T-helper 2 cell treated with Interferon-gamma antibody and Interleukin-4, amounts not matched to agents 5 μg/mL and 100 μg/mL, for 36 hours (primary cell): ENCODE data around the gene CFAP46.
"Not testable (repeated sequence)": the region's sequence is repeated elsewhere in the genome, so short reads cannot be mapped to it uniquely, and the experiment has no call there.

Source experiments
- DNase-seq: peaks from one replicate; pipeline ENCODE4 v3.0.0; 2021; ENCODE audit warnings: low spot score
- H3K27ac Mint-ChIP-seq: one replicate; pipeline ENCODE4 v1.8.0; 2021; ENCODE audit warnings: mild to moderate bottlenecking, mixed read lengths
- H3K27me3 Mint-ChIP-seq: one replicate; pipeline ENCODE4 v1.8.0; 2021; ENCODE audit warnings: low read depth, mixed read lengths
- H3K36me3 Mint-ChIP-seq: one replicate; pipeline ENCODE4 v1.8.0; 2021; ENCODE audit warnings: low read depth, mixed read lengths
- H3K4me1 Mint-ChIP-seq: one replicate; pipeline ENCODE4 v1.8.0; 2021; ENCODE audit warnings: low read depth, mixed read lengths
- H3K4me3 Mint-ChIP-seq: one replicate; pipeline ENCODE4 v1.8.0; 2022; ENCODE audit warnings: mild to moderate bottlenecking, moderate library complexity, mixed read lengths
- H3K9me3 Mint-ChIP-seq: one replicate; pipeline ENCODE4 v1.8.0; 2021; ENCODE audit warnings: mixed read lengths

CFAP46 gene

DNA sequence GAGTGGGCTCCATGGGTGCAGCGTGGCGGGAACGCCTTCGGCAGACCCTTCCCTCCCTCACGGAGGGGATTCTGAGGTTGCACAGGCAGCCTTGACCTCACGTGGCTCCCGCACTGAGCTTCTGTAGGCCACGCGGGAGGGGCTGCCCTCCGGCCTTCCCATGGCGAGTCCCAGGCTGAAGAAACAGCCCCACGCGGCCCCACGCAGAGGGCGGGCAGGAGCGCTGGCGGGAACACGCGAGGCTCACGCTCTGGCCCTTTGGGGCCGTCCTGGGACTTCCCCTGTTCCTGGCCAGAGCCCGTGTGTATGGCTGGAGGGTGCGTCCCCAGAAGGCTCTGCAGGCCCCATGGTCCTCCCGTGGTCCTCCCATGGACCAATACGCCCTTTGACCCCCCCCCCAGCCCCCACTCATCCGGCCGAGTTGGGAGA, 134.7 kb downstream of the CFAP46 start:
- no peak for DNase-seq
- no peaks in the 10 kb centered on the region for H3K4me1 Mint-ChIP-seq
- H3K36me3 Mint-ChIP-seq = no peaks in the 10 kb centered on the region
- H3K27ac Mint-ChIP-seq = no peak overlapping the region
- no peak overlapping the region for H3K4me3 Mint-ChIP-seq
- no peaks in the 10 kb centered on the region for H3K27me3 Mint-ChIP-seq
- H3K9me3 Mint-ChIP-seq = no peaks in the 10 kb centered on the region

DNA sequence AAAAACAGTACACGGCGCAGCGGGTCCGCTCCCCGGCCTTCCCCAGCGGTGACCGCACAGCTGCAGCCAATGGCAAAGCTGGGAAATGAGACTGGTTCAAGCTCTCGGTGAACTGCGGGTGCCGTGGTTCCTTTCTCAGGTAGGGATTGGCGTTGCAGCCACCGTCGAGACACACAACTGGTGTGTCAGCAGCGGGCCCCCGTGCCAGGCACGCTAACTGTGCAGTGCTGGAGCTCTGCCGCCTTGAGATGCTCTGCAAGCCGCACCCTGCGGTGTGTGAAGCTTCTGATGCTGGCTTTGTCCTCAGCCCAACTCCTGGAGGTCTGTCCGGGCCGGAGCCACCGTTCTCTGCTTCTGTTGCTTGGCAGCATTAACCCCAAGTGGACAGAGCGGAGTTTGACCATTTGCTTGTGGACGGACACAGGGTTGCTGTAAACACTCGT, 135.8 kb downstream of the CFAP46 start:
- Mint-ChIP-seq H3K9me3 (no peaks in the 10 kb centered on the region), H3K4me1 (no peaks in the 10 kb centered on the region), H3K4me3 (no peak overlapping the region), H3K36me3 (no peaks in the 10 kb centered on the region), H3K27me3 (no peaks in the 10 kb centered on the region), H3K27ac (no peak overlapping the region)
- no peak for DNase-seq

DNA sequence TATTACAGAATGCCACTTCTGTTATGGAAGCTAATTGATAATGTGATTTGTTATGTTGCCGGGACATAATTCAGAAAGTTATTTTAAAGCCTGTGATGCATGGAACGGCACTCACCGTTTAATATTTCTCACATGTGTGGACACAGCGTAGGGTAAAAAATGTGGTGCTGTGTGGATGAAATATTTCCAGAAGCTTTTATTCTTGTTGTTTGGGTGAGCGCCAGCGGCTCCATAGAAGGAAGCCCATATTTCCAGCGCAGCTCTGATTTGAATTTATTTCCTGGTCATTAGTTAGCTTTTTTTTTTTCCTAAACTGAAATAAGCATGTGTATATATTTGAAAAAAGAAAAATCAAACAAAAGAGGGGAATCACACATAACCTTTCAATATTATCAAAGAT, 136.3 kb downstream of the CFAP46 start:
- Mint-ChIP-seq H3K4me1 (no peaks in the 10 kb centered on the region), H3K36me3 (no peaks in the 10 kb centered on the region), H3K4me3 (no peak overlapping the region), H3K27me3 (no peaks in the 10 kb centered on the region), H3K9me3 (no peaks in the 10 kb centered on the region), H3K27ac (no peak overlapping the region)
- DNase-seq = no peak

DNA sequence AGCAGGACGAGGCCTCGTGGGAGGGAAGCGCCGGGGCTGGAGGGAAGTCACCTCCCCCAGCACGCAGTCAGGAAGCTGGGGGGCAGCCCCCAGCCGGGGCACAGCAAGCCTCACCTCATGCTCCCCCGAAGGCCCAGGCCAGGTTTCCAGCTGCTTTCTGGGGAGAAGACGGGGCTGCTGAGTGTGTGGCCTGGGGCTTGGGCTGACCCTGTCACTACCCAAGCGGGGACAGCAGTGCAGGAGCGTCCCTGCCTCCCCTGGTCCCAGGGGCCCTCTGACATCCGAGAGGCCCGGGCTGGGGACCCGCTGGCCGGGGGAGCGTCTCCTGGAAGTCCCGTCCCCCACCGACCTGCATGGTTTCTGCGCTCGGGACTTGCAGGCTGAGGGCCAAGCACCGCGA, 136.8 kb downstream of the CFAP46 start:
- H3K4me3 Mint-ChIP-seq = no peak overlapping the region
- no peaks in the 10 kb centered on the region for H3K4me1 Mint-ChIP-seq
- H3K27me3 Mint-ChIP-seq = no peaks in the 10 kb centered on the region
- no peak for DNase-seq
- H3K36me3 Mint-ChIP-seq = no peaks in the 10 kb centered on the region
- no peaks in the 10 kb centered on the region for H3K9me3 Mint-ChIP-seq
- H3K27ac Mint-ChIP-seq = no peak overlapping the region

DNA sequence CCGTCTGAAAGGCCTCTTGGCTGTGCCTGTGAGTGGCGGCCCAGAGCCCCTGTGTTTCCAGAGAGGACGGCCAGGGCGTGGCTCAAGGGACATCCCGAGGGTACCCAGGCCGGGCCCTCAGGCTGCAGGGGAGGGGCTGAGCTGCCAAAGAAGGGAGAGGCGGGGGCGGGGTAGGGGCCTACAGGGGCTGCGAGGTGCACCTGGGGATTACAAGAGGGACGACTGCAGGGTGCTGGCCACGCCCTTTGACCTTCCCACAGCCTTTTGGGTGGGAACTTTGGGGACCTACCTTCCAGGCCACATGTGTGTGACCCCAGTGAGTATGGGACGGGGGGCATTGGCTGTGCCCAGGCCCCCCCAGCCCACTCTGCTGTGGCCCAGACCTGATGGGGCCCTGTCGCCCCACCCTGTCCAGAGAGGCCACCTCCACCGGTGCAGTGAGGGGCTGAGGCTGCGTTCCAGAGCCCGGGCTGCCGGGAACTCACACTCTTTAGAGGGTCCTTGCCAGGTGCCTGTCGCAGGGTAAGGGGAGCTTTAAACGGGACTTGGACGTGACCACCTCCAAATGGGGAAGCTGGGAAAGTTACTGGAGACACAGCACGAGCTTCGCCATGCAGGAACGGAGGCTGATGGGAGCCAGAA, 137.5 kb downstream of the CFAP46 start:
- DNase-seq = no peak
- Mint-ChIP-seq H3K4me1 (no peaks in the 10 kb centered on the region), H3K9me3 (no peaks in the 10 kb centered on the region), H3K4me3 (no peak overlapping the region), H3K36me3 (no peaks in the 10 kb centered on the region), H3K27ac (no peak overlapping the region), H3K27me3 (no peaks in the 10 kb centered on the region)

DNA sequence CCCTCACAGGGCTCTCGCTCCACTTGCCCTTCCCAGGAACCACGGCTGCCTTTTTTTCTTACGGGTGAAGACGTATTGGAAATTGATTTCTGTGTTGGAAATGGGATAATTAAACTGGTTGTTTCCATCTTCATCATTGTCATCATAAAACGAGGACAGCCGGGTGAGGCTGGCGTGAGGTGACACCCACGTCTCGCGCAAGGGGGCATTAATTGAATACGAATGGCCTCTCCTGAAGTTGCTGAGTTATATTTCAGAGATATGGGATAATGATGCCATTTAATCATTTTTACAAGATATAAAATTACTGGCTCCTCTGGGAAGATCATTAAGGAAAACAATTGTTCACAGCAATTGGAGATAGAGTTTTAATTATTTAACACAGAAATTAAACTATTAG, 138.1 kb downstream of the CFAP46 start:
- DNase-seq = no peak
- Mint-ChIP-seq H3K36me3 (no peaks in the 10 kb centered on the region), H3K27ac (no peak overlapping the region), H3K9me3 (no peaks in the 10 kb centered on the region), H3K4me3 (no peak overlapping the region), H3K27me3 (no peaks in the 10 kb centered on the region), H3K4me1 (no peaks in the 10 kb centered on the region)

DNA sequence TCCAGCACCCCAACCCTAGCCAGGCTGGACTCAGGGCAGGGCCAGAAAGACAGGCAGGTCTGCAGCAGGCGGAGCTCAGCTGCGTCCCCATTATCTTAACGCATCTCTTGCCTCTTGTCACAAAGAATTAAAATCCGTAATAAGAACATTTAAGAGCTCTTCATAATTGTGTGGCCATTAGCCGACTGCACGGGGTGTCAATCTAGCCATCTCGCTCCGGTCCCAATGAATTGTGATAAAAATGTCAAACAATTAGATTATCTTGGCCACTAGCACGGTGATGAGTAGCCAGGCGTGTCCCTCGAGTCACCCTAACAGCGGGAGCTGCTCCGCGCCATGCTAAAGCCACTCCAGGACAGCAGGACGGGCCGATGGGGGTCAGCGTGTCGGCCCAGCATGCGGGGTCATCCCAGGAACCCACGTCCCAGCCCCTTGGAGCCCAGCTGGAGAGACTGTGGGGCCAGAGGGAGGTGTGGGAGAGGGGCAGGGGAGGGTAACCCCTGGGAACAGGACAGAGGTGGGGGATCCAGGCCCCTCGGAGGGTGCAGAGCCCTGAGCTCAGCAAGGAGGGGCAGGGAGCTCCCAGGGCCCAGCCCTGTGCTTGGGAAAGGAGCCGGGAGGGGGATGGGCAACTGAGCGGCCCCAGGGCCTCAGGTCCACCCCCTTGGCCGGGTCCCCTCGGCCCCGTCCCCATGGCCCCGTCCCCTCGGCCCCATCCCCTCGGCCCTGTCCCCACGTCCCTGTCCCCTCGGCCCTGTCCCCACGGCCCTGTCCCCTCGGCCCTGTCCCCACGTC, 138.8 kb downstream of the CFAP46 start:
- DNase-seq = no peak
- no peaks in the 10 kb centered on the region for H3K9me3 Mint-ChIP-seq
- H3K4me1 Mint-ChIP-seq = no peaks in the 10 kb centered on the region
- H3K4me3 Mint-ChIP-seq = no peak overlapping the region
- H3K27ac Mint-ChIP-seq = no peak overlapping the region
- no peaks in the 10 kb centered on the region for H3K36me3 Mint-ChIP-seq
- H3K27me3 Mint-ChIP-seq = no peaks in the 10 kb centered on the region

DNA sequence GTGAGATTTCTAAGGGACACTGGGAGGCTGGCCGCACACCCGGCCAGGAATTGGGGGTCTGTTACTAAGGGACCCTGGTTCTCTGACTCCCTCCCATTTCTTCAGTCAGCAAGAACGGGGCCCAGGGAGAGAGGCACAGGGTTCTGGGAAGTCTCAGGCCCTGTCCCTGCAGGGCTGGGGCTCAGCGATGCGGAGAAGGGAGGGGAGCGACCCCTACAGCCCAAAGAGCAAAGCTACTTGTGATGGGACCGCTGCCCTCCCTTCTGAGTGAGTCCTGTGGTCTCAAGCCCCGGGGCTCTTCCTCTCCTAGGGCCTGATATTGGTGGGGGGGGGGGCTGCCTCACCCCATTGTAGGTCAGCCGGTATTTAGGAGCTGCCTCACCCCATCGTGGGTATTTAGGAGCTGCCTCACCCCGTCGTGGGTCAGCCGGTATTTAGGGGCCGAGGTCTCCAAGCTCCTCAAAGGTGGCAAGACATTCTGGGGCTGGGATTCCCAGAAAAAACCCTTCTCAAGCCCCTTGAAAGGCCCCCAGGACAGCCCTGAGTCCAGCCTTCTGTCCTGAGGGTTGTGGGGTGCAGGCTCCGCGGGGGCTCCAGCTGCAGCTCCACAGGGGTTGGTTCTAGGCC, 139.6 kb downstream of the CFAP46 start:
- Mint-ChIP-seq H3K27ac (no peak overlapping the region), H3K27me3 (no peaks in the 10 kb centered on the region), H3K36me3 (no peaks in the 10 kb centered on the region), H3K4me3 (no peak overlapping the region), H3K4me1 (no peaks in the 10 kb centered on the region), H3K9me3 (no peaks in the 10 kb centered on the region)
- DNase-seq = no peak

DNA sequence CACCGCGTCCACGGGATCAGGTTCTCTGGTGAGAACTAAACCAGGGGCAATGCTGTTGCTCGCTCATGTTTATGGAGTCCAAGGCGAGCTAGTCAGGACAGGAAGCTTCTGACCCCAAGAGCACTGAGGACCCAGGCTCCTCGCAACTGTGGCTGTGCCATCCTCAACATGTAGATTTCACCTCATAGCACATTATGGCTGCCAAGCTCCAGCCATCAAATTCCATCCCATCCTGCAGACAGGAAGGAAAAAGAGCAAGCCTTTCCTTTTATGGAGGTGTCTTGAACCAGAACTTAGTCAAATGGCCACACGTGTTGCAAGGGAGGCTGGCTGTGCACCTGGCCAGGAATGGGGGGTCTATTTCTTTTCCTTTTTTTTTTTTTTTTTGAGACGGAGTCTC, 140.3 kb downstream of the CFAP46 start:
- Mint-ChIP-seq H3K4me1 (no peaks in the 10 kb centered on the region), H3K27ac (no peak overlapping the region), H3K9me3 (no peaks in the 10 kb centered on the region), H3K4me3 (no peak overlapping the region), H3K36me3 (no peaks in the 10 kb centered on the region), H3K27me3 (no peaks in the 10 kb centered on the region)
- DNase-seq = no peak

DNA sequence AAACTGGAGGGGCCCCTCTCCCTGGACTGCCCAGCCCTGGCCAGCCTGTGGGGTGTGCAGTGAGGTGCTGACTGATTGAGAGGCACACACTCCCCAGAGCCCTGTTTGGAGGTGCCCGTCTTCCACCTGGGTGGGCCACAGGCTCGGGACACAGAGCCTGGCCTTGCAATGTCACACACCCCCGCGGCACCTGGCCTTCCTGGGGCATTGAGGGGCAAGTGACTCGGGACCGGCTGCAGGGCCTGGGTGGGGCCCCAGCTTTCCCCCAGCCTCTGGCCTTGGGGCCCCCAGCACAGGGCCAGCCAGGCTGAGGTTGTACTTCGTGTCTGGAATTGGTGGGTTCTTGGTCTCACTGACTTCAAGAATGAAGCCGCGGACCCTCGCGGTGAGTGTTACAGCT, 142.5 kb downstream of the CFAP46 start:
- Mint-ChIP-seq H3K9me3 (no peaks in the 10 kb centered on the region), H3K27ac (no peak overlapping the region), H3K4me3 (no peak overlapping the region), H3K36me3 (no peaks in the 10 kb centered on the region), H3K27me3 (no peaks in the 10 kb centered on the region), H3K4me1 (no peaks in the 10 kb centered on the region)
- DNase-seq = no peak

DNA sequence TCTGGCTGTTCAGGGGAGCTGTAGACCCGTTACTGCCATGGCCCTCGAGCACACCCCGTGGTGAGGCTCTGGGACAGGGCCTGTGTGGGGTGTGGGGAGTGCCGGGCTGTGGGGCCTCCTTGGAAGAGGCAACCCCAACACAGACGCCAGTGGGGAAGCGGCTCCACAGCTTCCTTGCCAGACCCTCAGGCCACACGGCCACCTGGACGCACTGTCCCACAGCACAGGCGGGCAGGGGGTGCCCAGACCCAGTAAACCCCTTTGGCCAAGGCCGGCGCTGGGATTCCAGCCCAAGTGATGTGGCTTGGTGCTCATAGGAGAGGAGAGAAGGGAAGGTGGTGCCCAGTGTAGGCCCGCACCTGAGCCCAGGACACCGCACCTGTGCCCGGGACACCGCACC, 143.5 kb downstream of the CFAP46 start:
- no peak overlapping the region for H3K27ac Mint-ChIP-seq
- H3K27me3 Mint-ChIP-seq = no peaks in the 10 kb centered on the region
- H3K36me3 Mint-ChIP-seq = no peaks in the 10 kb centered on the region
- H3K4me3 Mint-ChIP-seq = no peak overlapping the region
- H3K9me3 Mint-ChIP-seq = no peaks in the 10 kb centered on the region
- H3K4me1 Mint-ChIP-seq = no peaks in the 10 kb centered on the region
- no peak for DNase-seq

DNA sequence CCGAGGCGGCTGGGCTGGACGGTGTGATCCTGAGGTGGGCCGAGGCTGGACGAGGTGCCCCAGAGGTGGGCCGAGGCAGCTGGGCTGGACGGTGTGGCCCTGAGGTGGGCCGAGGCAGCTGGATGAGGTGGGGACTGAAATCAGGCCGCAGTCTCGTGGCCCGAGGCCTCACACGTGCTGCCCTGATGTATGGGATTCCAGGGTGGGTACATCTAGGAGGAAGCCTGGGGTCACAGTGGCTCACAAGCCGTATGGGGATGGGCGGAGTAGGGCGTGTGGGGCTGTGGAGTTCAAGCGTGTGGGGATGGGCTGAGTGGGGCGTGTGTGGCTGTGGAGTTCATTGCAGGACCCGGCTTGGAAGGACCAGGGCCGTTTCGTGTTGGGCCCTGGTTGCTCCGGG, 144.0 kb downstream of the CFAP46 start:
- Mint-ChIP-seq H3K27me3 (no peaks in the 10 kb centered on the region), H3K4me1 (no peaks in the 10 kb centered on the region), H3K36me3 (no peaks in the 10 kb centered on the region), H3K27ac (no peak overlapping the region), H3K4me3 (no peak overlapping the region), H3K9me3 (no peaks in the 10 kb centered on the region)
- no peak for DNase-seq

DNA sequence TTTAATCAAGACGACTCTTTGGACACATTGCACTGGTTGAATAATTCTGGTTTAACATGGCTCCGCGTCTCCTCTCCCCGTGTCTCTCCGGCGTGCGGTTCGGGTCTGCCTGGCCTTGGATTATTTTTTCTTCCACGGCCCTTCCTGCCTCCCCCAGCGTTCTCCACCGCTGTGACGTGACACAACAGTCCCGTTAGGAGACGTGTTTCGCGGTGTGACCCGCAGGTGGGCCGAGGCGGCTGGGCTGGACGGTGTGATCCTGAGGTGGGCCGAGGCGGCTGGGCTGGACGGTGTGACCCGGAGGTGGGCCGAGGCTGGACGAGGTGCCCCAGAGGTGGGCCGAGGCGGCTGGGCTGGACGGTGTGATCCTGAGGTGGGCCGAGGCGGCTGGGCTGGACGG, 144.4 kb downstream of the CFAP46 start:
- DNase-seq, H3K4me3 Mint-ChIP-seq, H3K36me3 Mint-ChIP-seq, H3K9me3 Mint-ChIP-seq, H3K27me3 Mint-ChIP-seq, H3K4me1 Mint-ChIP-seq, H3K27ac Mint-ChIP-seq: not testable (repeated sequence)

DNA sequence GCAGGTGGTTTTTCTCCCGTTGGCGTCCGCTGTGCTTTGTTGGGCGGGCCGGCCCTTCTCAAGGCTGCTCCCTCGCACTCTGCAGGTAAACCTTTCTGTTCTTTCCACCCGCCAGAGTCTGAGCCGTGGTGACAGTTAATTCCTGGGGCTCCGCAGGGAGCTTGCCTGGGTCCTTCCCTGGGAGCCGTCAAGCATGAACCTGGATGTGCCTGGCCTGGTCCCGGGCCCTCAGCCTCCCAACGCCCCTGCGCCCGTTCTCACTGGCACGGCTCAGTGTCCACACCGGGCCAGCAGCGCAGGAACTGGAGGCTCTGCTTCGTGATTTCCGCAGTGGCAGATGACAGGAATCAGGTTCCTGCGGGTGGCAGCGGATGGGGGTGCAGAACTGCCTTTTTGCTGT, 145.5 kb downstream of the CFAP46 start:
- no peaks in the 10 kb centered on the region for H3K4me1 Mint-ChIP-seq
- H3K36me3 Mint-ChIP-seq = no peaks in the 10 kb centered on the region
- no peak for DNase-seq

More for the DNA sequence above, 145.5 kb downstream of the CFAP46 start:
- no peak overlapping the region for H3K4me3 Mint-ChIP-seq
- no peaks in the 10 kb centered on the region for H3K9me3 Mint-ChIP-seq
- no peak overlapping the region for H3K27ac Mint-ChIP-seq
- no peaks in the 10 kb centered on the region for H3K27me3 Mint-ChIP-seq
